ENCODE measurements around the gene TRAPPC2.
A peak's percentile ranks its signal among the peaks of the same experiment; 100 is the strongest.

TRAPPC2 gene

DNA sequence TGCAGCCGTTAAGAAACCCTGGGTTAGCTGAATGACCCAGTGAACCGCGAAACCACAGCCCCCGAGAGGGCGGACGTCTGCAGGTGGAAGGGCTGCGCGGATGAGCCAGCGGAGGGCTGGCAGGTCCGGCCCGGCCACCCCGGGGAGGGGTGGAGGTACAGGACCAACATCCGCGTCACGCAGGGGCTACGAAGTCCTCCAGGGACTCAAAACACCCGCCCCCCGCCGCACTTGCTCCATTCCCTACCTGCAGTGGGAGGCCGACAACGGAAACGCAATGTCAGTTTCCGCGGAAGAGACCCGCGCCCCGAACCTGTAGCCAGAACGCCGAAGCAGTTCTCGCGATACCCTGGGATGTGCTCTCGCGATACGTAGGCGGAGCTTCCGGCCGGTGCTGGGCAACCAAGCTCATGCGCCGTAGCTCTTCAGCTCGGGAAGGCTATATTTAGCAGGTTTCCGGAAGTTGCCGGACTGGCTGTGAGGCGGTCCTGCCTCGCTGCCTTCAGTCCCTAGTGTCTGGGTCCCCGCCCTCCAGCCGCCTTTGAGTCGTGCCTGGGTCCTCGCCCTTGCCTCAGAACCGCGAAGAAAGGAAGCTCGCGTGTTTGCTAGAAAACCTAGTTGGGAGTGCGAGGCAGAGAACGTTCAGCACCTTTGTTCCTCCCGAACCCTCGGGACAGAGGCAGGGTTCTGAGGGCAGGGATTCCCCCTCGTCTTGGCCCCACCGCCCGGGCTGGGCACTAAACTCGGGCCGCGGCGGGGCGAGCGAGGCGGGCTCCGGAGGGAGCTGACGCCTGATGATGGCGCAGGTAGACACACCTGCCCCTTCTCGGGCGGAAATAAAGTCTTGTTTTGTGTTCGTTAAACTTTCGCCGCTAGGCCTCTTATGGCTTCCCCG lies at the start of gene TRAPPC2, which contains the start of gene OFD1:
TSS of gene TRAPPC2 (minus strand) at position 343 of the 895 bp plus-strand sequence. CDS start 14,657 bp downstream, outside the sequence.
TSS of gene OFD1 (plus strand) at position 471 of the 895 bp plus-strand sequence. CDS start at position 795, 324 bp downstream.
- peak; percentile 89 to 97 for DNase-seq (ENCODE audit: low read depth in 1 of 2, low spot score in 1 of 2)
- in situ Hi-C loops (cut with HindIII; ENCODE audit: low pct_unique_long_range_greater_than_20kb, low sequenced_read_pairs): no loop called here
- no peak for TF ChIP-seq JUND (IDR thresholded peaks at IDR 0.05; ENCODE audit: low read depth)

DNA sequence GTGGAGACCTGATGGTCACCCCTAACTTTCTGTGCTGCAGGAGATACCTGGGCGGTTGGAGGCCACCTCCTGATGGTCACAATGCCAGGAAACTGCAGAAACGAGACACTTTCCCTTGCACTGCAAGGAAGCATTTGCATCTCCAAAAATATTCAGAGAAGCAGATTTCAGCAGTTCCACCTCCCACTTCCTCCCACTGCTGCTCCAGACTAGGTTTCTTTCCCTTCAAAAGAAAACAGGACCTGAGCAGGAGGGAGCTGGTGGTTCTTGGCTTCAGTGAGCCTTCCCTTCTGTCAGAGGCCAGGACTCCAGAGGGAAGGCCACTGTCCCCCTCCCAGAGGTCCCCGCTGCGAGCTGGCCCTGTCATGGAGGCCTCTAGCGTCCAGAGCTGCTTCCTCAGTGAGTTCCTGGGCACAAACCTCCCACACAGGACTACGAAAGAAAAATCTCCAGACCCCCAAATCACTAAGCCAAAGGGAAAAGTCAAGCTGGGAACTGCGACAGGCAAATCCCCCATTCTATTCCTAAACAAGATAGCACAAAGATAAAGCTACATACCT lies 46.5 kb upstream of the TRAPPC2 start:
- no peak for TF ChIP-seq JUND (IDR thresholded peaks at IDR 0.05; ENCODE audit: low read depth)
- DNase-seq (ENCODE audit: low read depth in 1 of 2, low spot score in 1 of 2): no peak
- in situ Hi-C loops (cut with HindIII; ENCODE audit: low pct_unique_long_range_greater_than_20kb, low sequenced_read_pairs): no loop called here

DNA sequence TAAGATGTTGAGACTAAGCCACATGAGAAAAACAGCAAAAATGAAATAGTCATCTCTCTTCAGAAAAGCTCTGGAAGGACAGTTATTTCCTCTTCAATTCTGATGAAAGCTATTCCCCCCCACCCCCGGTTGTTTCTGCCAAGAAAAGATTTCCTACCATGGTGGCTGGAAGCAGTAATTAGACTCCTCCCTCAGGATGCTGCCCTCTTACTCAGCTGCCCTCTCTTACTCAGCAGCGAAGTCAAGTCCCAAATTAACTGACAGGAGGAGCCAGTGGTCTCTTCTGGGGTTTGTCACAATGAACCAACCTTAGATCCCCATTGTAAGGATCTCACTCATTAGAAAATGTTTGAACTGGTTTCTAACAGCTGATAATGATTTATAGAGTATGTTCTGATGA lies 44.5 kb upstream of the TRAPPC2 start:
- TF ChIP-seq JUND (IDR thresholded peaks at IDR 0.05; ENCODE audit: low read depth): no peak
- in situ Hi-C loops (cut with HindIII; ENCODE audit: low pct_unique_long_range_greater_than_20kb, low sequenced_read_pairs): no loop called here
- DNase-seq (ENCODE audit: low read depth in 1 of 2, low spot score in 1 of 2): no peak

DNA sequence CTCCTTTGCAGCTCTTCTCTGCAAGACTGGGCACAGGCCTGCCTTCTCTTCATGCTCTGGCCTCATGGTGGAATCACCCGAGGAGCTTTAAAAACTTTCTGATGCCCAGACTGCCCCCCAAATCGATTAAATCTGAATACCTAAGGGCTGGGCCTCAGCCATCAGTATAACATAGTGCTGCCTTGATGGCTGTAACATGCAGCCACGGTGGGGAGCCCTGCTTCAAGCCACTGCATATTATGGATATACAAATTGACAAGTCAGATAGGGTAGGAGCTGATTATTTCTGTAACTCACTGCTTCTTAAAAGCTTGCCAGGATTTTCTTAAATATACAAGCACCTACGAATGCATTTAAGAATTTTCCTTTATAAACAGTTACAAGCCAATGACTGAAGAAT lies 42.0 kb upstream of the TRAPPC2 start:
- DNase-seq (ENCODE audit: low read depth in 1 of 2, low spot score in 1 of 2): no peak
- in situ Hi-C loops (cut with HindIII; ENCODE audit: low pct_unique_long_range_greater_than_20kb, low sequenced_read_pairs): no loop called here

DNA sequence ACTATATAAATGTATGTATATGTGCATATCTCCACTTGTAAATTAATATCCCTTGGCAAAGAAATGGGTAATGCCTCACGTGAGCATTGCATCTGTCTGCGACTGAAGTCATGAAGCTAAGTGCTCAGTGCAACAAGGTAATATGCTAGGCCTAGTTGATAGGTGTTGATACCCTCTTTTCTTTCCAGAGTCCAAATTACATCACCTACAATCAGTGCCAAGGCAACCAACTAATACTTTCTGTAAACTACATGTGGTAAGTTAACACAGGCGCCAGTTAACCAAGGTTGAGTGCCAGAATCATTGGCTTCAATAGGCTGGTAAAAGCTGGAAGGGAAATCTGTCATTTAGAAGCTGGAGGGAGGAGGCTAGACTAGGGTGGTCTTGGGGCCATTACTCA lies 41.4 kb upstream of the TRAPPC2 start:
- TF ChIP-seq JUND (IDR thresholded peaks at IDR 0.05; ENCODE audit: low read depth): no peak
- in situ Hi-C loops (cut with HindIII; ENCODE audit: low pct_unique_long_range_greater_than_20kb, low sequenced_read_pairs): no loop called here
- no peak for DNase-seq (ENCODE audit: low read depth in 1 of 2, low spot score in 1 of 2)

More for the DNA sequence above, 42.0 kb upstream of the TRAPPC2 start:
- TF ChIP-seq JUND (IDR thresholded peaks at IDR 0.05; ENCODE audit: low read depth): no peak

DNA sequence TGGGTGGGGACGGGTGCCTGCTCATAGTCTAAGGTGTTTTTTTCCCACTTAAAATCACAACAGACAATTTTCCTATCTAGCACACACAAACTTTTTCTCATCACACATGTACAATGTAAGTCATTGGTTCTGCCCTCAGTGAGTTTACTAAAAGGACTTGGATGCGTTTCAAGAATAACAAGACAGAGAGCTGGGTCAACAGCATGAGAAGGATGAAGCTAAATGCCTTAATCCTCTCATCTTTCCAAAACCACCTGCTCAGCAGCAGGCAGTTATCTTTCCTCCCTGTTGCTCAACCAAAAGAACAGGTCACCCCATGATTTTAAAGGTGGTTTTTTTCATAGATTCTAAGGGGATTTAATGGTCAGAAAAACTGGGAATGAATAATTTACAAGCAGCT lies 40.3 kb upstream of the TRAPPC2 start:
- DNase-seq (ENCODE audit: low read depth in 1 of 2, low spot score in 1 of 2): peak in 1 of 2 experiments; percentile 7
- TF ChIP-seq JUND (IDR thresholded peaks at IDR 0.05; ENCODE audit: low read depth): no peak
- in situ Hi-C loops (cut with HindIII; ENCODE audit: low pct_unique_long_range_greater_than_20kb, low sequenced_read_pairs): no loop called here

DNA sequence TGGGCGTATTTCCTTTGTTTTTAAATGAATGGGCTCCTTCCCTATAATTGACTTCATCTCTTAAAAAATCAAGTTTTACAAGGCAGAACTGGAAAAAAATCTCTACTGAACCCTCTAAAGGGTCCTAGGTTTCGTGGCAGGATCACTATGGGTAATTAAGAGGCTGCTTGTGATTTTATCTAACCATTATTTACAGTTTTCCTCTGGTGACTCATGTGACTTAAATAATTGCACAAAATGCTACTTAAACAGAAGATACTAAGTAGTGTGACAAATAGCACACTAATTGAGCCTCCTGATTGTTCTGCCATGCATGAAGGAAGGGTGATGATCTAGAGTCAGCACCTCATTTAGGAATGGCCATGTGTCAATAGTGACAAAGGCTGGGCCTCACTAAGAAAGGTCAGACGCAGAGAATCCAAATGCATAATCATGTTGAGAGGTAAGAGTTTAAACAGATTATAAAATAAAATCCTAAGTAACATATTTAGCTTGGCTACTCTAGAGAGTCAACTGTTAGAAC lies 35.7 kb upstream of the TRAPPC2 start:
- DNase-seq (ENCODE audit: low read depth in 1 of 2, low spot score in 1 of 2): no peak
- in situ Hi-C loops (cut with HindIII; ENCODE audit: low pct_unique_long_range_greater_than_20kb, low sequenced_read_pairs): no loop called here
- TF ChIP-seq JUND (IDR thresholded peaks at IDR 0.05; ENCODE audit: low read depth): no peak

DNA sequence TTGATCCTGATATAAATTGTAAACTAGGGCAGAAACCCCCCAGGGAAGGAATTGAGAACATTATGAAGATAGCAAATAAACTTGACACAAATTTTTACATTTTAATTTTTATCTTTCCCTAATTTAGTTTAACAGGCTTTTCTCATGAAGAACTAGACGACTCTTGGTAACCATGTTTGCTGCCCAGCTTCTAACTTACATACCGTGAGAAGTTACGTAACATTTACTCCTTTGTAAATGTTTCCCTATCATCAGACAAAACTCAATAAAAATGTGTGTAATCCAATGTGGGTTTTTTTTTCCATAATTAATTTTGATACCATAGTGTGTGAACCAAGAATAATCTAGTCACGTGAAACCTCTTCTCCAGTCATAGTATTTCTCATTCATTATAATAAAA lies 34.5 kb upstream of the TRAPPC2 start:
- in situ Hi-C loops (cut with HindIII; ENCODE audit: low pct_unique_long_range_greater_than_20kb, low sequenced_read_pairs): no loop called here
- no peak for TF ChIP-seq JUND (IDR thresholded peaks at IDR 0.05; ENCODE audit: low read depth)
- no peak for DNase-seq (ENCODE audit: low read depth in 1 of 2, low spot score in 1 of 2)

DNA sequence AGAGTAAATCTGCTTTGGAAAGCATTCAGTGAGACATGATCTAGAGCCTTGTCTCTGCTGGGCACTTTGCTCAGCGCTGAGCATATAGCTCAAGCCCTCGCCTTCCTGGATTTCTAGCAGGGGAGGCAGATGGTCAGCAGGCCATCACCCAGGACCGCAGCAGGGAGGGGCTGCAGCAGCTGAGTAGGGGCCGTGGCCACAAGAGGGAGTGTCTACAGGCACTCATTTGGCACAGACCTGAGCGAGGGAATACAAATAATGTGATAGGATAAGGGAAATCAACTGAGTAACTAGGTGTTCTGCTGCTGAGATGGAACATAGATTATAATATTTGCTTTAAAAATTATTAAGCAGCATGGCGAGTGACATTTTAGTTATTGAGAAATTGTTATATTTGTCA lies 30.3 kb upstream of the TRAPPC2 start:
- DNase-seq (ENCODE audit: low read depth in 1 of 2, low spot score in 1 of 2): peak in 1 of 2 experiments; percentile 4
- in situ Hi-C loops (cut with HindIII; ENCODE audit: low pct_unique_long_range_greater_than_20kb, low sequenced_read_pairs): no loop called here
- TF ChIP-seq JUND (IDR thresholded peaks at IDR 0.05; ENCODE audit: low read depth): no peak

DNA sequence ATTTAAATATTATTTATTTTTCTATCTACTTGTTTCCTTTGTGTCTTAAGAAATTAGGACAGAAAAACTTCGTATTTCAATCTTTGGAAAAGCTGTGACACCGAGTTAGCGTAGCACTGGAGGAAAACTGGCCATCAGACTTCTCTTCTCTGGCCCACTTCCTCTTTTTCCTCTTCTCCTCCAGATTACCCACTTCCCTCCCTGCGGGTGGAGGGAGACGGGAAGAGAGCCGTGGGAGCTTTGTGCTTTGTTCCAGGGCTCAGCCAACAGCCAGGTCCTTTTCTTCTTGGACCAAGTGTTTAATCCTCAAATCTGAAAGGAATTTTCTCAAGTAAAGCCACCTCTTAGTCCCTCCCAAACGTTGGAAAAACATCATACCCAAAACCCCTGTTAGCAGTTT lies 29.9 kb upstream of the TRAPPC2 start:
- in situ Hi-C loops (cut with HindIII; ENCODE audit: low pct_unique_long_range_greater_than_20kb, low sequenced_read_pairs): no loop called here
- no peak for TF ChIP-seq JUND (IDR thresholded peaks at IDR 0.05; ENCODE audit: low read depth)
- no peak for DNase-seq (ENCODE audit: low read depth in 1 of 2, low spot score in 1 of 2)

DNA sequence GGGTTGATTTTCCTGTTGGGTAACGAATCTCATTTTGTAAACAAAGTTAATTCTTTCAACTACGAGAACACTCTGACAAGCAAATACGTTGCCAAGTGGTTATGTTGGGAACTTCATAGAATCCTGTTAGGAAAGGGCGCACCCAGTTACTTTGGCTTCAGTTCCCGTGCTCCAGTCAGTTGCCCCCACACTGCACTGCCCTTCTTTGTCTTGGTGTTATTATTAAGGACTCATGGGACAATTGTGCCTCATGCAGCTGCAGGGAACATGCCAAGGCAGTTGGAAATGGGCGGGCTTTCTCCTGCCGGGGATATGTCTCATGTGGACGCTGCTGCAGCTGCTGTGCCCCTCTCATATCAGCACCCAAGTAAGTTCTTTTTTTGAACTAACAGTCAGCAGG lies 29.1 kb upstream of the TRAPPC2 start:
- peak in 1 of 2 experiments; percentile 6 for DNase-seq (ENCODE audit: low read depth in 1 of 2, low spot score in 1 of 2)
- no peak for TF ChIP-seq JUND (IDR thresholded peaks at IDR 0.05; ENCODE audit: low read depth)
- in situ Hi-C loops (cut with HindIII; ENCODE audit: low pct_unique_long_range_greater_than_20kb, low sequenced_read_pairs): no loop called here

DNA sequence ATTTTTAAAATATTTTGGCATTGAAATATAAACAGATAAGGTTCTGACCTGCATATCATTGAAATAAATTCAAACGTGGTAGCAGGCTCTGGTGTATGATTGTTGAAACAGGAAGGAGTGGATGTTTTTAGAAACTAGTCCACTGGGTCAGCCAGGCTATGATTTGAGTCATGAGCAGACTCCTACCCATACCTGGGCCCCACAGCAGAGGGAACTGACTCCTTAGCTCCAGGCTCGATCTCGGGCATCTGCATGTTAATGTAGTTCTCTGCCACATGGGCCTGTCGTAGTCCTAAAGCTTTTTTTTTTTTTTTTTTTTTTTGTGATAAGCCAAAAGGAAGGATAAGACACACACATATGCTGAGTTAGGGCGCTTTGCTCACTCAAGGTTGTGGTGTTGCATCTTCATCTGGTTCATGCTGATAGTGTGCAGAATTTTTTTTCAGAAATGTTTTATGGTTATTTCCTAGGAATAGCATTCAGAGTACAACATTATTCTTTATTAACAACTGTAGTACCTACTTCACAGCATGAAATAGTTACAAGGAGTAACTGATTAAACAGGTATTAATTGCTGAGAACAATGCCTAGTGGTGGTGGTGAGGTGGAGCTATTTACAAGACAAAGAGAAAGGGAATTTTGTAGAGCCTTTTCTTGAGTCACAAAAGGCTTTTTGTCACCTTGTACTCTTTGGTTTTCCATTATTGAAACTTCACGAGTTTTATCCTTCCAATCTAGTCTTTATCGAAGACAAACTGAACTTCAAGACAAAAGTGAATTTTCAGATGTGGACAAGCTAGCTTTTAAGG lies 27.4 kb upstream of the TRAPPC2 start:
- DNase-seq (ENCODE audit: low read depth in 1 of 2, low spot score in 1 of 2): no peak
- TF ChIP-seq JUND (IDR thresholded peaks at IDR 0.05; ENCODE audit: low read depth): no peak
- in situ Hi-C loops (cut with HindIII; ENCODE audit: low pct_unique_long_range_greater_than_20kb, low sequenced_read_pairs): no loop called here
